Left ventricle myocardium inferior (tissue), 1 donor: ENCODE data around the gene ITM2B. TPM values are rescaled to one million over a fixed set of nuclear protein-coding genes. Genes with fewer than 3 reads are reported as not detected.

Experiments used
- DNase-seq: peaks from one replicate; pipeline ENCODE4 v3.0.0-alpha.2; 2020
- H3K27ac ChIP-seq: fragments of 200-600 bp; replicated peaks from 2 replicates; pipeline ENCODE4 v1.8.0; 2021
- H3K27me3 ChIP-seq: fragments of 200-600 bp; 2 replicates; pipeline ENCODE4 v1.8.0; 2021; ENCODE audit warnings: low read depth
- H3K36me3 ChIP-seq: fragments of 200-600 bp; 2 replicates; pipeline ENCODE4 v1.8.0; 2021
- H3K4me1 ChIP-seq: fragments of 200-600 bp; 2 replicates; pipeline ENCODE4 v1.8.0; 2021
- H3K4me3 ChIP-seq: fragments of 200-600 bp; 2 replicates; pipeline ENCODE4 v1.8.0; 2021; ENCODE audit warnings: mild to moderate bottlenecking, moderate library complexity
- H3K9me3 ChIP-seq: fragments of 200-600 bp; replicated peaks from 2 replicates; pipeline ENCODE4 v1.8.0; 2021
- intact Hi-C: fragments of 100-400 bp; cut with micrococcal nuclease; formaldehyde crosslinking; loops from one replicate; pipeline ENCODE4 v1.11.0; 2022
- total RNA-seq: library from RNA; stranded (reverse); fragmentation: NEBNext Ultra II Directional; extraction: Animal tissue kit (Norgen Biotek cat#: 25700); gene quantifications from one replicate; pipeline ENCODE4 v1.2.1, GENCODE V29; 2021
- TF ChIP-seq, protein P1 (sequence below): fragments of 200-600 bp; IDR thresholded peaks from 2 replicates; pipeline ENCODE4 v1.8.0; 2021; ENCODE audit warnings: antibody characterized with exemption, mild to moderate bottlenecking, borderline replicate concordance
- donor health status: DM: no; HTN: yes; CAD: no; lungs with severe emphysema.

Gene ITM2B
- total RNA-seq, 1 donor from 2014 or later: 533 TPM

- no peaks in the 10 kb centered on the region for H3K27me3 ChIP-seq
- DNase-seq: no peak
- no peaks in the 10 kb centered on the region for H3K9me3 ChIP-seq
- intact Hi-C loops: no loop called here
- H3K27ac ChIP-seq: peak overlapping the region; percentile 87
- TF ChIP-seq, protein P1, sequence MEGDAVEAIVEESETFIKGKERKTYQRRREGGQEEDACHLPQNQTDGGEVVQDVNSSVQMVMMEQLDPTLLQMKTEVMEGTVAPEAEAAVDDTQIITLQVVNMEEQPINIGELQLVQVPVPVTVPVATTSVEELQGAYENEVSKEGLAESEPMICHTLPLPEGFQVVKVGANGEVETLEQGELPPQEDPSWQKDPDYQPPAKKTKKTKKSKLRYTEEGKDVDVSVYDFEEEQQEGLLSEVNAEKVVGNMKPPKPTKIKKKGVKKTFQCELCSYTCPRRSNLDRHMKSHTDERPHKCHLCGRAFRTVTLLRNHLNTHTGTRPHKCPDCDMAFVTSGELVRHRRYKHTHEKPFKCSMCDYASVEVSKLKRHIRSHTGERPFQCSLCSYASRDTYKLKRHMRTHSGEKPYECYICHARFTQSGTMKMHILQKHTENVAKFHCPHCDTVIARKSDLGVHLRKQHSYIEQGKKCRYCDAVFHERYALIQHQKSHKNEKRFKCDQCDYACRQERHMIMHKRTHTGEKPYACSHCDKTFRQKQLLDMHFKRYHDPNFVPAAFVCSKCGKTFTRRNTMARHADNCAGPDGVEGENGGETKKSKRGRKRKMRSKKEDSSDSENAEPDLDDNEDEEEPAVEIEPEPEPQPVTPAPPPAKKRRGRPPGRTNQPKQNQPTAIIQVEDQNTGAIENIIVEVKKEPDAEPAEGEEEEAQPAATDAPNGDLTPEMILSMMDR: no peak
- no peaks in the 10 kb centered on the region for H3K36me3 ChIP-seq
- peak overlapping the region; percentile 57 for H3K4me3 ChIP-seq
- H3K4me1 ChIP-seq: peaks cover 18% of the 10 kb centered on the region
Measured at GRCh38 chr13:48221686-48222187, 11.3 kb upstream of the ITM2B start.

GRCh38 chr13:48222358-48223301 is 10.4 kb upstream of the ITM2B start:
- H3K27me3 ChIP-seq: no peaks in the 10 kb centered on the region
- no peaks in the 10 kb centered on the region for H3K9me3 ChIP-seq
- DNase-seq: peak; percentile 46
- TF ChIP-seq, protein P1: no peak
- H3K4me3 ChIP-seq: peak overlapping the region; percentile 57
- H3K4me1 ChIP-seq: peaks cover 18% of the 10 kb centered on the region
- peak overlapping the region; percentile 87 for H3K27ac ChIP-seq
- intact Hi-C loops: no loop called here
- no peaks in the 10 kb centered on the region for H3K36me3 ChIP-seq

- DNase-seq: no peak
- Histone ChIP-seq H3K27me3 (no peaks in the 10 kb centered on the region), H3K4me3 (no peak overlapping the region), H3K36me3 (no peaks in the 10 kb centered on the region), H3K9me3 (no peaks in the 10 kb centered on the region), H3K4me1 (peaks cover 18% of the 10 kb centered on the region), H3K27ac (no peak overlapping the region)
- TF ChIP-seq, protein P1: no peak
- intact Hi-C loops: no loop called here
Measured at GRCh38 chr13:48224701-48225100, 8.3 kb upstream of the ITM2B start.

DNA sequence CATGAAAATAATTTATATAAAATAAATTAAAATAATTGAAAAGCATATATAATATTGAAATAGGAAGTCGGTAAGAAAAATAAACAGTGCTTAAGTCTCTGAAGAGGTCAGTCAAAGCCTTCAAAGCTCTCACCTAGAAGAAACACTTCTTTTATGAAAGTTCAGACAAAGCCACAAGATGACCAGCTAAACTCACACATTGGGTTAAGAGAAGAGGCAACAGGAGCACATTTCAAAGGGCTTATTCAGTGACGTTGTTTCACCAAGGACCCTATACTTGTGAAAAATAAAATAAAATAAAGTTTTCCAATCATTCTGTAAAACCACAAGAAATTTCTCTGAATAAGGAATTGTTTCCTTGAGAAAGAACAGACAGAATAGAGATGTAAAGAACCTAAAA is 2.5 kb upstream of the ITM2B start:
- intact Hi-C loops: loop anchor here (10.0 kb wide), 2 partner anchors 74 to 106 kb away; partner anchors contain the start of gene RB1
- H3K27ac ChIP-seq: peak overlapping the region; percentile 100
- TF ChIP-seq, protein P1: no peak
- no peaks in the 10 kb centered on the region for H3K9me3 ChIP-seq
- peaks cover 42% of the 10 kb centered on the region for H3K4me1 ChIP-seq
- no peaks in the 10 kb centered on the region for H3K27me3 ChIP-seq
- H3K36me3 ChIP-seq: no peaks in the 10 kb centered on the region
- H3K4me3 ChIP-seq: no peak overlapping the region
- DNase-seq: no peak

GRCh38 chr13:48231080-48231479 is 1.9 kb upstream of the ITM2B start:
- TF ChIP-seq, protein P1: no peak
- Histone ChIP-seq H3K27me3 (no peaks in the 10 kb centered on the region), H3K9me3 (no peaks in the 10 kb centered on the region), H3K4me1 (peaks cover 48% of the 10 kb centered on the region), H3K4me3 (no peak overlapping the region), H3K27ac (peak overlapping the region; percentile 100), H3K36me3 (no peaks in the 10 kb centered on the region)
- intact Hi-C loops: loop anchor here (10.0 kb wide), 2 partner anchors 74 to 106 kb away; partner anchors contain the start of gene RB1
- DNase-seq: no peak
